Stimulated activated CD4-positive, alpha-beta T cell treated with anti-CD3 and anti-CD28 coated beads, Interleukin-12 subunit alpha, Interleukin-12 subunit beta, amount 100 ng/mL, for 24 hours (primary cell): ENCODE data around the gene PARD3.
"Not testable (repeated sequence)": the region's sequence is repeated elsewhere in the genome, so short reads cannot be mapped to it uniquely, and the experiment has no call there.

Experiments
- DNase-seq, 2 experiments: peaks; one replicate each; pipeline ENCODE4 v3.0.0-alpha.2; 2020; ENCODE audit warnings: low read depth in 2 of 2

Gene PARD3

GRCh38 chr10:34427158-34427910 is 387.8 kb downstream of the PARD3 start:
- DNase-seq = not testable (repeated sequence)

DNA sequence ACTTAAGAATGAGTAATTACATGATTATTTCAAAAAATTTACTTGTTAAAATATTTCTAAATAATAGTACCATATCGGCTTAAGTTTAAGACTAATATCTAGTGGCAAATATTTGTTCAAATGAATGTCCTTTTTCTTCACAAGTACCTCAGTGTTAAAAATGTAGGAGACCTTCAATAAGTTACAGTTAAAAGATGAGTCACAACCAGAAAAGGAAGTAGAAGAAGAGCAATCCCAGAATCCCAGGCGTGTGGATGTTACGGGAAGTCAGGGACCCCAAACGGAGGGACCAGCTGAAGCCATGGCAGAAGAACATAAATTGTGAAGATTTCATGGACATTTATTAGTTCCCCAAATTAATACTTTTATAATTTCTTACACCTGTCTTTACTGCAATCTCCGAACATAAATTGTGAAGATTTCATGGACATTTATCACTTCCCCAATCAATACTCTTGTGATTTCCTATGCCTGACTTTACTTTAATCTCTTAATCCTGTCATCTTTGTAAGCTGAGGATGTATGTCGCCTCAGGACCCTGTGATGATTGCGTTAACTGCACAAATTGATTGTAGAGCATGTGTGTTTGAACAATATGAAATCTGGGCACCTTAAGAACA is 388.4 kb downstream of the PARD3 start:
- DNase-seq = not testable (repeated sequence)

DNA sequence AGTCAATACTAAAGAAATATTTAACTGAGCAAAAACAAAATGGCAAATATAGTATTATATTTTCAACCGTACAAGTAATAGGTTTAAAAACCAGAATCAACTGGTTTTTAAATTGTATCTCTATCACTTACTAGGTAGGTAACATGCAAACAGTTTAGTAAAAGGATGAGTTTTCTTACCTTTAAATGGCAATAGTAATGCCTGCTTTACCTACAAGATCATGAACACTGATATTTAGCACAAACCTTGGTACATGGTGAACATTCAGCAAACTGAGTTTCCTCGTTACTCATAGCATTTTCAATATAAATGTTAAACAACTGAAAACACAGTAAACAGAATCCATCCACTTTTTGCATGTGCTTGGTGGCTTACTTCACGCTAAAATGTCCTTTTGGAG is 389.1 kb downstream of the PARD3 start:
- no peak for DNase-seq

- no peak for DNase-seq
These were observed 391.1 kb downstream of the PARD3 start for GRCh38 chr10:34423673-34424625.

GRCh38 chr10:34420795-34421194 is 394.3 kb downstream of the PARD3 start:
- DNase-seq = no peak

DNA sequence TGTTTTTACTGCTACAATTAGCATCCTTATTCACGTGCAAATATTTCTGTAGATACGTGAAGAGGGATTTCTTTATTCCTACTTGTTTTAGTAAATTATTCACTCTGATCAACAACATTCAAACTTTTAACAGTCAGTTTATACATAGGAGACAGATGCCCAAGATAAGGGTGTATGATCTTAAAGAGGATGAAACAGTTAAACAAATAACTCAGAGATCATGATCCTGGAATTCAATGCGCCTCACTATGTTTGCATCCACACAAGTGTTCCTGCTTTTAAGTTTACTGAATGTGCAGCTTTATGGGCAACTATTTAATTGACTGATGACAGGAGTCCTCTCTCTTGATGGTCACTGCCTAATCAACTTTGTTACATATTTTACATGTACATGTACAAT is 394.8 kb downstream of the PARD3 start:
- DNase-seq = no peak

DNA sequence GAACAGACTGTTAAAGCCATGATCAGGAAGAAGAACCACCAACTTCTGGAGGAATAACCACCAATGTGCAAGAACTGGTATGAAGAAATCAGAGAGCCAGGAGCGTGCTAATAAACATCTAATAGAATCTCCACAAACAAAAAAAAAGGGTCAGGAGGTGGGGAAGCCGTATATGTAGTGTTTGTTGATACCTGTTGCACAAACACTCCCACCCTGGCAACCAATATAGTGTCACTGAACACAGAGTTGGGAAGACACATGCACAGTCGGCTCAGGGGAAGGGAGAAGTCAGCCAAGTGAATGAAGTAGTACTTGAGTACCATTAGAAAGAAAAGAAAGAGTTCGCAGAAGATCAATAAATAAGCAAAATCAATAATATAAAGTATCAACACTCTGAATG is 400.1 kb downstream of the PARD3 start:
- DNase-seq = no peak

- no peak for DNase-seq
These were observed 401.1 kb downstream of the PARD3 start for GRCh38 chr10:34413756-34414587.

DNA sequence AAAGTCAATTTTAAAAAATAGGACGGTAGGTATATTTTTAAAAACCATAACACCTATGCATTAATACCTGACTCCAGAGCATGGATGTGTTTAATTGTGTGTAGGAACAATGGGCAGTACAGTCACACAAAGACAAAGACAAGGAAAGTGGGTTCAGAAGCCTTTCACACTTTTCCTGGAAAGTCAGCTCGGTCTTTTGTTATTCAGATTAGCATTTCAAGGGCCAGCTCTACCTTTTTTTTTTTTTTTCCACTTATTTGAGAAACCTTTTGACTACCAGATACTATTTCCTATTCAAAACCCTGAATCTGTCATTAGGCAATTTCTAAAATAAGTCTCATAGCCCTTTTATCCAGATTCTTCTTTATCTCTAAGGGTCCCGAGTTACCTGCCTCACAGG is 401.9 kb downstream of the PARD3 start:
- no peak for DNase-seq

GRCh38 chr10:34408956-34409355 is 406.1 kb downstream of the PARD3 start:
- DNase-seq = no peak

- DNase-seq = no peak
These were observed 406.7 kb downstream of the PARD3 start for GRCh38 chr10:34408381-34408780.

GRCh38 chr10:34407324-34407805 is 407.7 kb downstream of the PARD3 start:
- DNase-seq = no peak

DNA sequence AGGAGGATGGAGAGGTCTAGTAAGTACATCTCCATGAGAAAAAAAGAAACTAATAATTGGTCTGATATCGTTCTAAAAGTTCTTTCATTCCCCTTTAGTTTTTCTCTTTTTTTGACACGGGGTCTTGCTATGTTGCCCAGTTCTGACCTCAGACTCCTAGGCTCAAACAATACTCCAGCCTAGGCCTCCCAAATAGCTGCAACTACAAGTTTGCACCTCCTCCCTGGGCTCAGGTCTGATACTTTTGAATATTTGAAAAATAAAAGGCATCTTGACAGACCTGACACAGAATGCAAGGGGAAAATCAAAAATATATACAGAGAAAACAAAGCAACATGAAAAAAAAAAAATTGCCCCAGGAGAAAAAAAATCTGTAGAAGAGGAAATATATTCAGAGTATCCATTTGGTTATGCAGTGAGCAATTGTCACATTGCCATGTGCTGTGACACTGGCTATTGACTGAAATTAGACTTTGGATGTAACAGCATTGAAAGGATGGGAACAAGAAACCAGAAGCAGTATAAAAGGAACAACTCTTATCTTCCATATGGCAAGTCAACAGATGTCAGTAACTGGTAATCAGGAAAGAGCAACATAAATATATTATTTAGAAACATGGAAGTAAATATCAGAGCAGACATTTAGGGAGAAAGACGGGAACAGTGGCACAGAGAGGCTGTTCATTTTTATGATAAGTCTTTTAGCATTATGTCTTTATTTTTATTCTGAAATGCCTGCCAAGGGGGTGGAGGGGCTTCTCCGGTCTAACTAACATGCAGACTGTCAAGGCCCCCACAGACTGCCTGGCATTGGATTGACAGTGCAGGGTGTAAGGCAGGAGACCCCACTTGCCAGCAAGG is 408.4 kb downstream of the PARD3 start:
- DNase-seq = no peak

DNA sequence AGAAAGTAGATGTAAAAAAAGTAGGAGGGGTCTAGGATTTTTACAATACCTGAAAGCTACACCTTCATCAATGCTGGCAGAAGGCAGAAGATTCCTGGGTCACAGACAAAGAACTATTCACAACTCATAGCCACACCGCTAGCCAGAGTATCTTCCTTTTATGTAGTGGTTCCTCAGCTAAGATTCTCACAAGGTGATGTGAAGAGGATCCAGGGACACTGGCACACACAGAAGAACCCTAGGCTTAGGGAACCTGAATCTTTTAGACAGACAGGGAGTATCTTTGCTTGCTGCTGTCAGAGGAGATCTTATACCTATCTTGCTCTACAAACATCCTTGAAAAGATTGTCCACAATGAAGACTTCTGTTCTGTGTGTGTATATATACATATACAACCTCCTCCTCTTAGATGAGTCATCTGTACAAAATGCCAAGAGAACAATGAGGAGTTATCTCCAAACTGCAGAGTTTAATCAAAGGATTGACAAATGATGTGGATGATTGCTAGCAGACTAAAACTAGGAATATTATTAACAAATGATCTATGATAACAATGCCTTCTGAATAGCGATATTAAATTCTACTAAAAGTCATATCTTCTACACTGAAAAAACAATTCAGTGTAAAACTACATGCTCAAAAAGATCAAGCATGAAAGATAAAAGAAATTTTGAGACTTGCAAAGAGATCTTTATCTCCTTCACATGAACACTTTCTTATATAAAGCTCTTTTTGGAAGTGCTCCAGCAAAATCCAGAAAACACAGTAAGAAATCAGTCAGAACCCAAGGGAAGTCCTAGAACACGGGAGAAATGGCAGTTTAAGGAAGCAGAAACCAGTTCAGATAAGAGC is 409.3 kb downstream of the PARD3 start:
- no peak for DNase-seq

DNA sequence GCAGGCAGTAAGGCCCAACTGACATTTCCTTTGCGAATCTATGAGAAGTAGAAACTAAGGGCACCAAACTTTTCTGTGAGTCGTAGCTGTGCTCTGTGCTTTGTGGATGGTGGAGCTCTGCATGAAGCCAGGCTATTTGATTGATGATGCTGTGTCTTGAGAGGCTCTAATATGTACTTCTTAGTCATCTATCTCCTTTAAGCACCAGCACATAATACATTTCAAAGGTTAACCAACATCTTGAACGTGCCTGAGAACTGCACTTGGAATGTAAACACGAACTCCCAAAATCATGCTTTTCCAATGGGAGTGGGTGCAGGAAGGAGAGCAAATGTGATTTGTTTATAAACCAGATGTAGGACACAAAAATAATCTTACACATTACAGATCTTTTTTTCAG is 411.6 kb downstream of the PARD3 start:
- no peak for DNase-seq

DNA sequence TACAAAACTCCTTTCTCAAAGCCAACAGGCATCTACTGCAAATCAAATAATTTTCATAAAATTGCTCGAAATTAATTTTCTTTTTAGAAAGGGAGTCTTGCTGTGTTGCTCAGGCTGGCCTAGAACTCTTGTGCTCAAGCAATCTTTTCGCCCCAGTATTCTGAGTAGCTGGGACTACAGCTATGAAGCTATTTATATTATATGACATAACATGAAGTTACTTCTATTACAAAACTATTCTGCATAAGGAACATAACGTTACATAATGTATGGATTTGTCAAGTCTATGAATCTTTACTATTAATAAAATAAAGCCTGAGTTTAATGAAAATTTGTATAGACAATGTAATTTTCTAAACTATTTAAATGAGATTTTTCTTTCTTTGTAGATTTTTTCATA is 415.0 kb downstream of the PARD3 start:
- no peak for DNase-seq

DNA sequence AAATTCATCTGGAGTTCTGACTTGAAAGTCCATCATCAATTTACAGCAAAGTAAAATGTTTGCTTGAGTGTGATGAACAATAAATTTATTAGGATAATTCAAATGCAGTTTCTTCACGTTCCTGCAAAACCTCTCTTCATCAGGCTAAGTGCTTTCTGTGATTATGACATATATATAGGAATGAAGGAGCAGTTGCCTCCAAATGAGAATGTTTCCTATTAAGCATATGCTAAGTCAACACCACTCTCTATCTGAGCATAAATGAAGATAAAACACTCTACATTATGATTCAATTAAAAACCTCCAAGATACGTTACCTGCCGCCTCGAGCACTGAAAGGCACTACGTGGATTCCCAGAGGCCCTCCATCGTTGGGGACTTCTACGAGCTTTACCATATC is 416.1 kb downstream of the PARD3 start:
- no peak for DNase-seq

- no peak for DNase-seq
These were observed 417.8 kb downstream of the PARD3 start for GRCh38 chr10:34397324-34397723.

- no peak for DNase-seq
These were observed 418.4 kb downstream of the PARD3 start for GRCh38 chr10:34396663-34397062.
